PFSK-1 (cell line): Measurements from ENCODE around the gene INO80E.

Experiments used
- FOXP2 ChIP-seq: optimal IDR thresholded peaks from 2 replicates; pipeline ENCODE3; 2011; ENCODE audit warnings: borderline replicate concordance, control low read depth, inconsistent platforms; ENCODE audit not compliant: insufficient read depth; ENCODE audit errors: extremely low read length, extremely low read depth
- POLR2AphosphoS5 ChIP-seq: IDR thresholded peaks from 2 replicates; pipeline ENCODE4 v1.6.1; 2012; ENCODE audit warnings: low read depth, mild to moderate bottlenecking, control low read depth, low read length, moderate library complexity
- REST ChIP-seq, 2 experiments: IDR thresholded peaks; 2 replicates each; pipeline versions ENCODE4 v1.6.1 to v1.8.0; 2011 to 2012; ENCODE audit warnings: low read depth in 2 of 2, low read length in 2 of 2, control low read depth in 1 of 2, inconsistent platforms in 1 of 2, mild to moderate bottlenecking in 1 of 2, moderate library complexity in 1 of 2; ENCODE audit not compliant: insufficient read depth in 1 of 2
- SIN3A ChIP-seq: IDR thresholded peaks from 2 replicates; pipeline ENCODE4 v1.6.1; 2012; ENCODE audit warnings: mild to moderate bottlenecking, low read length, moderate library complexity, borderline replicate concordance; ENCODE audit not compliant: insufficient read depth
- TAF1 ChIP-seq: IDR thresholded peaks from 2 replicates; pipeline ENCODE4 v1.6.1; 2012; ENCODE audit warnings: low read length, control low read depth, borderline replicate concordance; ENCODE audit not compliant: insufficient read depth

The INO80E gene

DNA sequence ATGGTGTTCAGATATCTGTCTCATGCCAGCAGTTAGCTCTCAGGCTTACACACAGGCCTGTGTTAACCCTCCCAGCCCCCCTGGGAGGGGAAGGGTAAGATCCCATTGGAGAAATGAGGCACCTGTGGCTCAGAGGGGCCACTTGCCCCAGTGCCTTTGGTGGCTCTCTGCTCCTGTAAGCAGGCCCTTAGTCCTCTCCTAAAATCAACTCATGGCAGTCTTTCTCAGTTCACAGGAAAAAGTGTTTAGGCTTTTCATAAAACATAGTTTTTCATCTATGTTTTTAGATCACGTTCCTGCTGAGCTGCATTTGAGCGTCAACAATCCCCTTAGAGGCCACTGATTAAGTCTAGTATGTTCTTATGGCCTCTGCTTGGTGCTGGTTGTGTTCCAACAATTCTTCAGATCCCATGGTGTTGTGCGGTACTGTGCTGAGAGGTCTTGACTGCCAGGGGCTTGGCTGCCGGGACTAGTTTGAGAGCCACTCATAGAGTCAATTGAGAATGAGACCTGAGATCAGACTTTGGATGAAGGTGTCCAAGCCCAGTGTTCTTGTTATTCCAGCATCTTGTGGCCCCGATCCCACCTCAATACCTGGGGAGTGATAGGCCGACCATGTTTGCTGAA, 11.8 kb upstream of the INO80E start:
- TF ChIP-seq REST (IDR thresholded peaks at IDR 0.05; ENCODE audit: insufficient read depth in 1 of 2, low read depth in 2 of 2, low read length in 2 of 2): no peak
- TF ChIP-seq POLR2AphosphoS5: no peak

DNA sequence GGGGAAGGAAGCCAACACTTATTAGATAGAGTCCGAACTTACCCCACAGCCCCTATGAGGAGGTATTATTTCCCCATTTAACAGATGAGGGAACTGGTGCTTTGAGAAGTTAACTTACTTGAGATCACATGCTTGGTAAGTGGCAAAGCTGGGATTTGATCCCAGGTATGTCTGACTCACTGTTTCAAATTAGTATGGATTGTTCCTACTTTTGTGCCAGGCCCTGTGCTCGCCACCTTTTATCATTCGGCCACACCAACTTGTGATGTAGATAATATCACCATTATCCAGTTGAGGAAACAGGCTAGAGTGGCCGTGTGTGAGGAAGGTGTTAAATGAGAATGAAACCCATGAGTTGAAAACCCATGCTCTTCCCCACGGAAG, 11.3 kb upstream of the INO80E start:
- TF ChIP-seq FOXP2: no peak
- no peak for TF ChIP-seq TAF1
- TF ChIP-seq SIN3A: no peak
- no peak for TF ChIP-seq REST (IDR thresholded peaks at IDR 0.05; ENCODE audit: insufficient read depth in 1 of 2, low read depth in 2 of 2, low read length in 2 of 2)
- TF ChIP-seq POLR2AphosphoS5: no peak

DNA sequence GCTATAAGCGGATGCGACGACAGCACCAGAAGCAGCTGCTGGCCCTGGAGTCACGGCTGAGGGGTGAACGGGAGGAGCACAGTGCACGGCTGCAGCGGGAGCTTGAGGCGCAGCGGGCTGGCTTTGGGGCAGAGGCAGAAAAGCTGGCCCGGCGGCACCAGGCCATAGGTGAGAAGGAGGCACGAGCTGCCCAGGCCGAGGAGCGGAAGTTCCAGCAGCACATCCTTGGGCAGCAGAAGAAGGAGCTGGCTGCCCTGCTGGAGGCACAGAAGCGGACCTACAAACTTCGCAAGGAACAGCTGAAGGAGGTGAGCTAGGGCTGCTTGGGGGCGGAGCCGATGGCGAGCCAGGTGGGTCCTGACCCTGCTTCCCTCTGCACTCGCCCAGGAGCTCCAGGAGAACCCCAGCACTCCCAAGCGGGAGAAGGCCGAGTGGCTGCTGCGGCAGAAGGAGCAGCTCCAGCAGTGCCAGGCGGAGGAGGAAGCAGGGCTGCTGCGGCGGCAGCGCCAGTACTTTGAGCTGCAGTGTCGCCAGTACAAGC, 10.7 kb upstream of the INO80E start:
- TF ChIP-seq REST (IDR thresholded peaks at IDR 0.05; ENCODE audit: insufficient read depth in 1 of 2, low read depth in 2 of 2, low read length in 2 of 2) (no peak), TAF1 (no peak), SIN3A (no peak), FOXP2 (no peak), POLR2AphosphoS5 (no peak)

DNA sequence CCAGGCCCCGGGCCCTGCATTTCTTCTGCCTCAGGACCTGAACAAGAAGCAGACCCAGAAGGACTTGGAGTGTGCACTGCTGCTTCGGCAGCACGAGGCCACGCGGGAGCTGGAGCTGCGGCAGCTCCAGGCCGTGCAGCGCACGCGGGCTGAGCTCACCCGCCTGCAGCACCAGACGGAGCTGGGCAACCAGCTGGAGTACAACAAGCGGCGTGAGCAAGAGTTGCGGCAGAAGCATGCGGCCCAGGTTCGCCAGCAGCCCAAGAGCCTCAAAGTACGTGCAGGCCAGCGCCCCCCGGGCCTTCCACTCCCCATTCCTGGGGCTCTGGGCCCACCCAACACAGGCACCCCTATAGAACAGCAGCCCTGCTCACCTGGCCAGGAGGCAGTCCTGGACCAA, 9.8 kb upstream of the INO80E start:
- TF ChIP-seq POLR2AphosphoS5: no peak
- no peak for TF ChIP-seq SIN3A
- no peak for TF ChIP-seq REST (IDR thresholded peaks at IDR 0.05; ENCODE audit: insufficient read depth in 1 of 2, low read depth in 2 of 2, low read length in 2 of 2)
- TF ChIP-seq TAF1: no peak
- no peak for TF ChIP-seq FOXP2

GRCh38 chr16:29986931-29987330, 9.1 kb upstream of the INO80E start:
- no peak for TF ChIP-seq POLR2AphosphoS5
- no peak for TF ChIP-seq SIN3A
- TF ChIP-seq TAF1: no peak
- no peak for TF ChIP-seq REST (IDR thresholded peaks at IDR 0.05; ENCODE audit: insufficient read depth in 1 of 2, low read depth in 2 of 2, low read length in 2 of 2)
- TF ChIP-seq FOXP2: no peak
